Body of pancreas (tissue), 4 donors: Measurements from ENCODE around the gene SLAMF7. TPM values are rescaled to one million over a fixed set of nuclear protein-coding genes. Genes with fewer than 3 reads are reported as not detected.
"Not testable (repeated sequence)": the region's sequence is repeated elsewhere in the genome, so short reads cannot be mapped to it uniquely, and the experiment has no call there.

Experiments
- ATAC-seq: fragments of 150-250 bp; one replicate; pipeline ENCODE4 v1.9.1; 2016
- DNase-seq, 4 donors: peaks; one replicate each; pipeline ENCODE4 v3.0.0-alpha.2; 2019
- H3K27ac ChIP-seq, 4 donors: fragments of 200-600 bp; sonication (generic); 1 replicate in 3 of 4; 2 replicates in 1 of 4; pipeline versions ENCODE4 v1.5.1 to v1.6.1; 2016 to 2019; ENCODE audit warnings: mild to moderate bottlenecking in 1 of 4, mixed read lengths in 1 of 4, moderate library complexity in 1 of 4
- H3K27me3 ChIP-seq, 2 donors: fragments of 200-600 bp; sonication (generic); one replicate each; pipeline ENCODE4 v1.6.0; 2016; ENCODE audit warnings: mild to moderate bottlenecking in 1 of 2
- H3K36me3 ChIP-seq, 2 donors: fragments of 200-600 bp; sonication (generic); replicated peaks in 1 of 2; 2 replicates each; pipeline ENCODE4 v1.5.1; 2016; ENCODE audit warnings: low read depth in 2 of 2; ENCODE audit not compliant: insufficient read depth in 1 of 2
- H3K4me1 ChIP-seq: fragments of 200-600 bp; sonication (generic); one replicate; pipeline ENCODE4 v1.6.0; 2016
- H3K4me3 ChIP-seq, 2 donors: fragments of 200-600 bp; sonication (generic); 1 replicate in 1 of 2; 2 replicates in 1 of 2; pipeline ENCODE4 v1.5.1; 2016 to 2019
- H3K9me3 ChIP-seq, 3 donors: fragments of 200-600 bp; sonication (generic); 1 replicate in 2 of 3; 2 replicates in 1 of 3; pipeline ENCODE4 v1.5.1; 2016
- CTCF ChIP-seq, 7 experiments: fragments of 450-650 bp in 4 of 7; fragments of 200-600 bp in 3 of 7; sonication (generic) in 3 of 7; IDR thresholded peaks; one replicate each; pipeline ENCODE4 v1.5.1; 2016 to 2019; ENCODE audit warnings: antibody characterized with exemption in 7 of 7
- POLR2A ChIP-seq, 3 donors: fragments of 450-650 bp; IDR thresholded peaks; one replicate each; pipeline ENCODE4 v1.6.1; 2016; ENCODE audit warnings: antibody characterized with exemption in 3 of 3, mild to moderate bottlenecking in 2 of 3
- WGBS, 2 donors: methylation state at CpG; one replicate each; pipeline ENCODE4 v1.1.5; 2017; 5-methylcytosine and 5-hydroxymethylcytosine counted together
- intact Hi-C: fragments of 100-400 bp; cut with DNase I; formaldehyde crosslinking; loops from one replicate; pipeline ENCODE4 v1.15.1; 2023
- total RNA-seq, 2 donors: library from RNA; depleted of rRNA; stranded (reverse); fragments of >200 nt; gene quantifications; one replicate each; pipeline ENCODE4 v1.1.0, GENCODE V29; 2016

Gene SLAMF7
- total RNA-seq, 2 donors from 2014 or later: 0.26 to 1.3 TPM

- H3K36me3 ChIP-seq: no peaks in the 10 kb centered on the region
- no peaks in the 10 kb centered on the region for H3K27me3 ChIP-seq
- ATAC-seq (no peak), DNase-seq (no peak)
- 40 to 47% methylated on average over 1 of the region's 1 CpG for WGBS, 2 donors
- TF ChIP-seq CTCF (IDR thresholded peaks at IDR 0.05) (no peak), POLR2A (IDR thresholded peaks at IDR 0.05) (no peak)
- intact Hi-C loops: no loop called here
- H3K4me3 ChIP-seq: no peak overlapping the region
- H3K9me3 ChIP-seq: no peaks in the 10 kb centered on the region
- no peaks in the 10 kb centered on the region for H3K4me1 ChIP-seq
- no peak overlapping the region for H3K27ac ChIP-seq
Measured at GRCh38 chr1:160709715-160710114, 29.3 kb upstream of the SLAMF7 start.

- no peaks in the 10 kb centered on the region for H3K9me3 ChIP-seq
- TF ChIP-seq POLR2A (IDR thresholded peaks at IDR 0.05): no peak
- TF ChIP-seq CTCF (IDR thresholded peaks at IDR 0.05): no peak
- no peak overlapping the region for H3K4me3 ChIP-seq
- WGBS, 2 donors: 71 to 75% methylated on average over 4 of the region's 4 CpGs
- no peaks in the 10 kb centered on the region for H3K27me3 ChIP-seq
- no peak overlapping the region for H3K27ac ChIP-seq
- no peaks in the 10 kb centered on the region for H3K36me3 ChIP-seq
- intact Hi-C loops: no loop called here
- ATAC-seq (no peak), DNase-seq (no peak)
- no peaks in the 10 kb centered on the region for H3K4me1 ChIP-seq
Measured at GRCh38 chr1:160710517-160711252, 28.4 kb upstream of the SLAMF7 start.

GRCh38 chr1:160711276-160711601 is 27.8 kb upstream of the SLAMF7 start:
- H3K4me1 ChIP-seq: no peaks in the 10 kb centered on the region
- no peaks in the 10 kb centered on the region for H3K27me3 ChIP-seq
- H3K4me3 ChIP-seq: no peak overlapping the region
- no peak overlapping the region for H3K27ac ChIP-seq
- DNase-seq (no peak), ATAC-seq (no peak)
- intact Hi-C loops: no loop called here
- TF ChIP-seq POLR2A (IDR thresholded peaks at IDR 0.05) (no peak), CTCF (IDR thresholded peaks at IDR 0.05) (no peak)
- H3K36me3 ChIP-seq: no peaks in the 10 kb centered on the region
- WGBS, 2 donors: 34 to 63% methylated on average over 2 of the region's 2 CpGs
- no peaks in the 10 kb centered on the region for H3K9me3 ChIP-seq

- Histone ChIP-seq H3K9me3 (no peaks in the 10 kb centered on the region), H3K36me3 (no peaks in the 10 kb centered on the region), H3K4me1 (no peaks in the 10 kb centered on the region), H3K4me3 (no peak within 1 kb of the TSS), H3K27ac (peak within 1 kb of the TSS in 1 of 4 donors; percentile 27), H3K27me3 (no peaks in the 10 kb centered on the region)
- TF ChIP-seq CTCF (IDR thresholded peaks at IDR 0.05): no peak
- no peak for ATAC-seq
- intact Hi-C loops: no loop called here
- peak in 1 of 4 donors; percentile 11 for DNase-seq
- 49 to 61% methylated on average over 9 of the region's 9 CpGs for WGBS, 2 donors
Measured at GRCh38 chr1:160711602-160712311, 27.3 kb upstream of the SLAMF7 start, which contains the start of gene CD48. CD48 (minus strand) TSS chr1:160711822; CDS start chr1:160711763, 59 bp downstream.

GRCh38 chr1:160712525-160713080 is 26.4 kb upstream of the SLAMF7 start:
- H3K4me1 ChIP-seq, intact Hi-C loops, H3K36me3 ChIP-seq, ATAC-seq, H3K27me3 ChIP-seq, H3K9me3 ChIP-seq, H3K4me3 ChIP-seq: not testable (repeated sequence)
- WGBS, 2 donors: 51 to 58% methylated on average over 5 of the region's 5 CpGs
- peak in 1 of 4 donors; percentile 47 for DNase-seq
- peak overlapping the region in 1 of 4 donors; percentile 27 for H3K27ac ChIP-seq
